HG03175 (cell line): ENCODE measurements around the gene IGSF3.

Experiments
- ATAC-seq: cut with Tn5 transposase; IDR thresholded peaks from one replicate; pipeline ENCODE4 v1.9.1; 2021; ENCODE audit warnings: mild to moderate bottlenecking, moderate library complexity; ENCODE audit not compliant: unreplicated experiment

Gene IGSF3

GRCh38 chr1:116532671-116533428, 134.7 kb downstream of the IGSF3 start:
- ATAC-seq: no peak

GRCh38 chr1:116531917-116532316, 135.6 kb downstream of the IGSF3 start:
- ATAC-seq: no peak

DNA sequence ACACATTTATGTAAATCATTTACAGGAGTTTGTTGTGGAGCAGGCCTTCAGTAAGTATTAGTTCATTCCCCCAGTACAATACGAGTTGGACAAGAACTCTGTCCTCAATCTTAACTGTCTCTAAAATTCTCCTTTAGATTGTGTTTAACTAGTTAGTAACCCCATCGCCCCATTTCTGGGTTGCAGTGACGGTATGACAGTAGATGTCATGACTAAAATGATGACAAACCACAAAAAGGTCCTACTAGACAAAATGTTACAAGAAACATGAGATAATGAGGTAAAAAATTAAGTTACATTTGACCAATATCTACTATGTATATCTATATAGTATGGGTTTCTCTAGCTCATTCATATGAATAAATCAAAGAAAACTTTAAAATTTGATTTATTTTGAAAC, 137.9 kb downstream of the IGSF3 start:
- ATAC-seq: no peak

DNA sequence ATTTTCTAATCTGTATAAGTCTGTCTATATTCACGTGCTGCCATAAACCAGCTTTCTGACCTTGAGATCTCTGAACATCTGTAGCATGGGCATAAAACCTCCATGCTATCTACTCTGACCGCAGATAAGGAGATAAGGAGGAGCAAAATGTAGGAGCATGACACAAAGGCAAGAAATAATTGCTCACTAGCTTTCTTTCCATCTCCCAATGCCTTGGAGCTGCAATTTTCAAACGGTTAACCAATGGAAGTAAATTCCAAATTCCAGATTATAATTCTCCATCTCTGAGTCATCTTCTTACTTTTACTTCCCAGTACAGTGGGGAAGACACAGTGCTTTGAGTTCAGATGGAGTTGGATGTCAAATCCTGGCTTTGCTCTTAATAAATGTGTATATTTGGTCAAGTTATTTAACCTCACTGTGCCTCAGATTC, 138.3 kb downstream of the IGSF3 start:
- no peak for ATAC-seq

GRCh38 chr1:116528329-116529083, 139.0 kb downstream of the IGSF3 start:
- ATAC-seq: no peak

DNA sequence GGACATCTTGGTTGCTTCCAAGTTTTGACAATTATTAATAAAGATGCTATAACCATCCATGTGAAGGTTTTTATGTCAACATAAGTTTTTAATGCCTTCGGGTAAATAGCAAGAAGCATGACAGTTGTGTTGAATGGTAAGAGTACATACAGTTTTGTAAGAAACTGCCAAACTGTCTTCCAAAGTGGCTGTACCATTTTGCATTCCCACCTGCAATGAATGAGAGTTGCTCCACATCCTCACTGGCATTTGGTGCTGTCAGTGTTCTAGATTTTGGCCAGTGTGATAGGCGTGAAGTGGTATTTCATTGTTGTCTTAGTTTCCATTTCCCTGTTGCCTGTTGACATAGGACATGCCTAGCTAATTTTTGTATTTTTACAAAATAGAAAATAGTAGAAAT, 142.1 kb downstream of the IGSF3 start:
- ATAC-seq: no peak
